SK-N-SH (cell line): ENCODE results near the gene HSD3B7. TPM values are rescaled to one million over a fixed set of nuclear protein-coding genes. Genes with fewer than 3 reads are reported as not detected.

ENCODE experiments used
- CTCF ChIA-PET: fragments of 300-600, 350-600 bp; formaldehyde crosslinking; extraction: SDS; loops from one replicate; lab custom pipeline; 2021; lab: Yijun Ruan, JAX
- POLR2A ChIA-PET: fragments of 350-600 bp; sonication (Branson Sonifier 250); formaldehyde crosslinking; extraction: SDS; loops from one replicate; lab custom pipeline; 2020; ENCODE audit warnings: antibody characterized with exemption, inconsistent platforms; lab: Yijun Ruan, JAX
- DNase-seq: peaks from one replicate; pipeline ENCODE4 v3.0.0; 2012
- H2AFZ ChIP-seq: fragments of 200-600 bp; sonication (generic); 2 replicates; pipeline ENCODE4 v1.8.1; 2016; ENCODE audit warnings: antibody characterized with exemption, mild to moderate bottlenecking, low read depth
- H3F3A ChIP-seq: fragments of 200-600 bp; sonication (generic); replicated peaks from 2 replicates; pipeline ENCODE3; 2016; ENCODE audit warnings: antibody characterized with exemption, mild to moderate bottlenecking; ENCODE audit not compliant: insufficient read depth
- H3K27ac ChIP-seq, 2 experiments: fragments of 200-500 bp in 1 of 2; fragments of 200-600 bp in 1 of 2; sonication (Bioruptor generic) in 1 of 2; sonication (generic), shearing (Covaris generic) in 1 of 2; 2 replicates each; pipeline versions ENCODE4 v1.5.1 to v1.6.1; 2014 to 2016; ENCODE audit warnings: low read depth in 2 of 2, inconsistent platforms in 1 of 2, low read length in 1 of 2, mild to moderate bottlenecking in 1 of 2, mixed read lengths in 1 of 2
- H3K27me3 ChIP-seq: fragments of 200-600 bp; sonication (generic), shearing (Covaris generic); 2 replicates; pipeline ENCODE4 v1.6.1; 2016; ENCODE audit warnings: mixed run types; ENCODE audit not compliant: insufficient read depth
- H3K36me3 ChIP-seq, 2 experiments: fragments of 200-500 bp in 1 of 2; fragments of 200-600 bp in 1 of 2; sonication (Bioruptor generic) in 1 of 2; sonication (generic) in 1 of 2; replicated peaks in 1 of 2; 2 replicates each; pipeline versions ENCODE3 to v1.5.1; 2014 to 2016; ENCODE audit warnings: low read length in 1 of 2, mild to moderate bottlenecking in 1 of 2; ENCODE audit not compliant: insufficient read depth in 2 of 2, control insufficient read depth in 1 of 2
- H3K4me1 ChIP-seq, 2 experiments: fragments of 200-500 bp in 1 of 2; fragments of 200-600 bp in 1 of 2; sonication (Bioruptor generic) in 1 of 2; sonication (generic), shearing (Covaris generic) in 1 of 2; 2 replicates each; pipeline versions ENCODE4 v1.5.1 to v1.6.1; 2014 to 2016; ENCODE audit warnings: low read depth in 1 of 2, low read length in 1 of 2, mixed run types in 1 of 2; ENCODE audit not compliant: insufficient read depth in 2 of 2, control insufficient read depth in 1 of 2
- H3K4me2 ChIP-seq: fragments of 200-600 bp; sonication (generic), shearing (Covaris generic); 2 replicates; pipeline ENCODE4 v1.6.1; 2017; ENCODE audit warnings: mixed run types
- H3K4me3 ChIP-seq, 2 experiments: fragments of 200-500 bp in 1 of 2; fragments of 200-600 bp in 1 of 2; sonication (Bioruptor generic) in 1 of 2; sonication (generic), shearing (Covaris generic) in 1 of 2; 2 replicates each; pipeline versions ENCODE4 v1.5.1 to v1.8.1; 2014 to 2016; ENCODE audit warnings: low read depth in 2 of 2, inconsistent platforms in 1 of 2, low read length in 1 of 2, mild to moderate bottlenecking in 1 of 2, mixed read lengths in 1 of 2, moderate library complexity in 1 of 2
- H3K79me2 ChIP-seq: fragments of 200-600 bp; sonication (generic); 2 replicates; pipeline ENCODE4 v1.8.1; 2017; ENCODE audit warnings: mild to moderate bottlenecking; ENCODE audit not compliant: insufficient read depth
- H3K9ac ChIP-seq: fragments of 200-600 bp; sonication (generic); 2 replicates; pipeline ENCODE4 v1.6.1; 2017; ENCODE audit warnings: mixed run types
- H3K9me2 ChIP-seq: fragments of 200-600 bp; sonication (generic); 2 replicates; pipeline ENCODE4 v1.6.1; 2017; ENCODE audit warnings: mixed run types
- H3K9me3 ChIP-seq: fragments of 200-600 bp; sonication (generic); 2 replicates; pipeline ENCODE4 v1.6.1; 2017; ENCODE audit warnings: mixed run types, mild to moderate bottlenecking, moderate library complexity
- H4K20me1 ChIP-seq: fragments of 200-600 bp; sonication (generic); 2 replicates; pipeline ENCODE4 v1.6.1; 2017; ENCODE audit warnings: mild to moderate bottlenecking, mixed run types; ENCODE audit not compliant: insufficient read depth
- CHD2 ChIP-seq: fragments of 150-350 bp; IDR thresholded peaks from 2 replicates; pipeline ENCODE4 v1.6.1; 2018; ENCODE audit warnings: low read length; ENCODE audit not compliant: partially characterized antibody
- CTCF ChIP-seq: fragments of 200-600 bp; sonication (generic); IDR thresholded peaks from 2 replicates; pipeline ENCODE4 v1.6.1; 2017; ENCODE audit warnings: antibody characterized with exemption, mild to moderate bottlenecking, moderate library complexity
- FOSL2 ChIP-seq: IDR thresholded peaks from 2 replicates; pipeline ENCODE4 v1.4.0; 2012; ENCODE audit warnings: low read depth, mild to moderate bottlenecking, moderate library complexity, borderline replicate concordance
- GABPA ChIP-seq: IDR thresholded peaks from 2 replicates; pipeline ENCODE4 v1.4.0; 2012; ENCODE audit warnings: low read depth, mild to moderate bottlenecking
- GATA2 ChIP-seq: sonication (generic); formaldehyde crosslinking; IDR thresholded peaks from 2 replicates; pipeline ENCODE4 v1.5.0; 2020; ENCODE audit warnings: mild to moderate bottlenecking, missing genetic modification reagents
- IRF3 ChIP-seq: fragments of 150-350 bp; IDR thresholded peaks from 2 replicates; pipeline ENCODE4 v1.6.1; 2016; ENCODE audit warnings: mild to moderate bottlenecking, low read depth, low read length
- MAX ChIP-seq: IDR thresholded peaks from 2 replicates; pipeline ENCODE4 v1.4.0; 2012; ENCODE audit warnings: low read depth
- MEF2A ChIP-seq: IDR thresholded peaks from 2 replicates; pipeline ENCODE4 v1.4.0; 2012; ENCODE audit warnings: low read depth, borderline replicate concordance
- NFIC ChIP-seq: IDR thresholded peaks from 2 replicates; pipeline ENCODE4 v1.4.0; 2012; ENCODE audit warnings: borderline replicate concordance
- NRF1 ChIP-seq: IDR thresholded peaks from 2 replicates; pipeline ENCODE4 v1.6.1; 2012; ENCODE audit warnings: low read depth, mild to moderate bottlenecking, low read length
- PBX3 ChIP-seq: IDR thresholded peaks from 2 replicates; pipeline ENCODE4; 2012
- RAD21 ChIP-seq: IDR thresholded peaks from 2 replicates; pipeline ENCODE4 v1.6.1; 2012; ENCODE audit warnings: mild to moderate bottlenecking, low read length
- REST ChIP-seq: IDR thresholded peaks from 2 replicates; pipeline ENCODE4 v1.6.1; 2012; ENCODE audit warnings: mild to moderate bottlenecking, low read depth, low read length, moderate library complexity
- RFX5 ChIP-seq: IDR thresholded peaks from 2 replicates; pipeline ENCODE4 v1.6.1; 2012; ENCODE audit warnings: mild to moderate bottlenecking, improper control_type of control experiment, low read length
- SIN3A ChIP-seq: IDR thresholded peaks from 2 replicates; pipeline ENCODE4 v1.6.1; 2012; ENCODE audit warnings: low read depth, mild to moderate bottlenecking, low read length, moderate library complexity, borderline replicate concordance
- SMC3 ChIP-seq: IDR thresholded peaks from 2 replicates; pipeline ENCODE4 v1.6.1; 2012; ENCODE audit warnings: low read depth, low read length, improper control_type of control experiment
- TEAD4 ChIP-seq: IDR thresholded peaks from 2 replicates; pipeline ENCODE4 v1.4.0; 2012; ENCODE audit warnings: mild to moderate bottlenecking, borderline replicate concordance; ENCODE audit not compliant: insufficient read depth
- USF1 ChIP-seq: IDR thresholded peaks from 2 replicates; pipeline ENCODE4 v1.4.0; 2012; ENCODE audit warnings: low read depth, borderline replicate concordance
- YY1 ChIP-seq: IDR thresholded peaks from 2 replicates; pipeline ENCODE4 v1.4.0; 2012; ENCODE audit warnings: low read depth, mild to moderate bottlenecking
- WGBS: methylation state at CpG from one replicate; pipeline ENCODE4 v1.1.6; 2017; ENCODE audit warnings: low lambda C conversion rate; 5-methylcytosine and 5-hydroxymethylcytosine counted together
- polyA plus RNA-seq, 3 experiments: library from polyadenylated mRNA; depleted of rRNA; stranded (reverse); fragments of >200 nt; gene quantifications; 2 replicates each; pipeline ENCODE4 v1.2.3, GENCODE V29; 2012

Gene HSD3B7
- polyA plus RNA-seq, 1 of the 3 experiments (the other 2 are of a cell fraction), result 12.2 TPM

- TF ChIP-seq CTCF (no peak), YY1 (no peak), RFX5 (no peak), PBX3 (no peak), TEAD4 (no peak)
- TF ChIP-seq, all 33 proteins: peak for 0
Observed at GRCh38 chr16:30961384-30961783, 23.6 kb upstream of the HSD3B7 start (continued).

GRCh38 chr16:30963925-30964511 lies 21.0 kb upstream of the HSD3B7 start:
- Histone ChIP-seq H4K20me1 (no peaks in the 10 kb centered on the region), H3K27ac (no peak overlapping the region), H3K27me3 (no peaks in the 10 kb centered on the region), H3K9ac (no peak overlapping the region), H2AFZ (no peak overlapping the region), H3K36me3 (peaks cover 69 to 72% of the 10 kb centered on the region in 2 experiments), H3K4me3 (no peak overlapping the region), H3K79me2 (peaks cover 21% of the 10 kb centered on the region), H3F3A (no peaks in the 10 kb centered on the region), H3K4me2 (no peak overlapping the region), H3K4me1 (peaks cover 0 to 4% of the 10 kb centered on the region in 2 experiments; a peak in 1 of 4 replicates), H3K9me2 (no peaks in the 10 kb centered on the region), H3K9me3 (no peaks in the 10 kb centered on the region)
- no peak for DNase-seq
- ChIA-PET POLR2A (no interaction called here), CTCF (interaction anchor here (1.2 to 3.7 kb wide), 3 partner anchors 10 to 22 kb away, joined by 5 to 21 read pairs (median 8); partner anchors contain the start of gene HSD3B7)
- WGBS, result over 99% methylated on average over 15 of the region's 18 CpGs
- TF ChIP-seq GABPA, result no peak
- TF ChIP-seq GATA2 (CRISPR knock-in tag), result no peak
- TF ChIP-seq REST, result no peak
- no peak for TF ChIP-seq YY1
- TF ChIP-seq SMC3, result no peak
- TF ChIP-seq NRF1, result no peak
- no peak for TF ChIP-seq SIN3A
- no peak for TF ChIP-seq MAX
- no peak for TF ChIP-seq MEF2A
- no peak for TF ChIP-seq NFIC
- no peak for TF ChIP-seq TEAD4
- TF ChIP-seq FOSL2, result no peak
- TF ChIP-seq CHD2, result no peak
- no peak for TF ChIP-seq USF1
- TF ChIP-seq RAD21, result no peak
- no peak for TF ChIP-seq IRF3
- no peak for TF ChIP-seq CTCF
